HL-60/S4 treated with retinoic acid at 250 ng/mL for 4 days and 3 days (cell line): ENCODE measurements around the gene OLIG1.

Source experiments
- in situ Hi-C: fragments of 300-500 bp; cut with MboI; formaldehyde crosslinking; loops from 2 replicates; pipeline ENCODE4 v1.7.0; 2022; ENCODE audit warnings: low sequenced_read_pairs

The OLIG1 gene

GRCh38 chr21:33059380-33059841 is 10.5 kb upstream of the OLIG1 start:
- in situ Hi-C loops, result no loop called here

- in situ Hi-C loops, result no loop called here
Measured at GRCh38 chr21:33061233-33061632, 8.7 kb upstream of the OLIG1 start.

GRCh38 chr21:33063375-33063883 is 6.5 kb upstream of the OLIG1 start:
- in situ Hi-C loops, result no loop called here

- in situ Hi-C loops, result no loop called here
Measured at GRCh38 chr21:33063907-33064622, 5.9 kb upstream of the OLIG1 start.

- in situ Hi-C loops, result no loop called here
Measured at GRCh38 chr21:33064623-33065390, 5.1 kb upstream of the OLIG1 start.

GRCh38 chr21:33067043-33067442 is 2.9 kb upstream of the OLIG1 start:
- in situ Hi-C loops, result no loop called here

- in situ Hi-C loops, result no loop called here
Measured at GRCh38 chr21:33067457-33067856, 2.5 kb upstream of the OLIG1 start.

GRCh38 chr21:33069243-33069642 is 698 bp upstream of the OLIG1 start:
- in situ Hi-C loops, result no loop called here

GRCh38 chr21:33069645-33069993 is 322 bp upstream of the OLIG1 start:
- in situ Hi-C loops, result no loop called here

GRCh38 chr21:33070744-33070997 is 730 bp downstream of the OLIG1 start:
- in situ Hi-C loops, result no loop called here

- in situ Hi-C loops, result no loop called here
Measured at GRCh38 chr21:33070998-33071769, 1.2 kb downstream of the OLIG1 start.

GRCh38 chr21:33071770-33072306 is 1.9 kb downstream of the OLIG1 start:
- in situ Hi-C loops, result no loop called here

GRCh38 chr21:33073636-33074035 is 3.7 kb downstream of the OLIG1 start:
- in situ Hi-C loops, result no loop called here

- in situ Hi-C loops, result no loop called here
Measured at GRCh38 chr21:33075128-33075527, 5.2 kb downstream of the OLIG1 start.

GRCh38 chr21:33075596-33076195 is 5.8 kb downstream of the OLIG1 start:
- in situ Hi-C loops, result no loop called here

GRCh38 chr21:33076600-33077329 is 6.8 kb downstream of the OLIG1 start:
- in situ Hi-C loops, result no loop called here

- in situ Hi-C loops, result no loop called here
Measured at GRCh38 chr21:33078907-33079582, 9.1 kb downstream of the OLIG1 start.

- in situ Hi-C loops, result no loop called here
Measured at GRCh38 chr21:33080376-33080775, 10.4 kb downstream of the OLIG1 start.

GRCh38 chr21:33080776-33081175 is 10.8 kb downstream of the OLIG1 start:
- in situ Hi-C loops, result no loop called here

GRCh38 chr21:33088384-33088783 is 18.4 kb downstream of the OLIG1 start:
- in situ Hi-C loops, result no loop called here
